Forelimb muscle (tissue), 1 donor: ENCODE results near the gene APIP. TPM values are rescaled to one million over a fixed set of nuclear protein-coding genes. Genes with fewer than 3 reads are reported as not detected.

ENCODE experiments used
- DNase-seq: peaks from one replicate; pipeline ENCODE4 v3.0.0-alpha.2; 2013; ENCODE audit warnings: low read depth
- polyA plus RNA-seq: library from polyadenylated mRNA; unstranded; fragments of 120-200 nt; gene quantifications from one replicate; pipeline ENCODE4 v1.2.1, GENCODE V29; 2013; ENCODE audit not compliant: insufficient read length

The APIP gene, protein sequence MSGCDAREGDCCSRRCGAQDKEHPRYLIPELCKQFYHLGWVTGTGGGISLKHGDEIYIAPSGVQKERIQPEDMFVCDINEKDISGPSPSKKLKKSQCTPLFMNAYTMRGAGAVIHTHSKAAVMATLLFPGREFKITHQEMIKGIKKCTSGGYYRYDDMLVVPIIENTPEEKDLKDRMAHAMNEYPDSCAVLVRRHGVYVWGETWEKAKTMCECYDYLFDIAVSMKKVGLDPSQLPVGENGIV
- polyA plus RNA-seq: 21.2 TPM

DNA sequence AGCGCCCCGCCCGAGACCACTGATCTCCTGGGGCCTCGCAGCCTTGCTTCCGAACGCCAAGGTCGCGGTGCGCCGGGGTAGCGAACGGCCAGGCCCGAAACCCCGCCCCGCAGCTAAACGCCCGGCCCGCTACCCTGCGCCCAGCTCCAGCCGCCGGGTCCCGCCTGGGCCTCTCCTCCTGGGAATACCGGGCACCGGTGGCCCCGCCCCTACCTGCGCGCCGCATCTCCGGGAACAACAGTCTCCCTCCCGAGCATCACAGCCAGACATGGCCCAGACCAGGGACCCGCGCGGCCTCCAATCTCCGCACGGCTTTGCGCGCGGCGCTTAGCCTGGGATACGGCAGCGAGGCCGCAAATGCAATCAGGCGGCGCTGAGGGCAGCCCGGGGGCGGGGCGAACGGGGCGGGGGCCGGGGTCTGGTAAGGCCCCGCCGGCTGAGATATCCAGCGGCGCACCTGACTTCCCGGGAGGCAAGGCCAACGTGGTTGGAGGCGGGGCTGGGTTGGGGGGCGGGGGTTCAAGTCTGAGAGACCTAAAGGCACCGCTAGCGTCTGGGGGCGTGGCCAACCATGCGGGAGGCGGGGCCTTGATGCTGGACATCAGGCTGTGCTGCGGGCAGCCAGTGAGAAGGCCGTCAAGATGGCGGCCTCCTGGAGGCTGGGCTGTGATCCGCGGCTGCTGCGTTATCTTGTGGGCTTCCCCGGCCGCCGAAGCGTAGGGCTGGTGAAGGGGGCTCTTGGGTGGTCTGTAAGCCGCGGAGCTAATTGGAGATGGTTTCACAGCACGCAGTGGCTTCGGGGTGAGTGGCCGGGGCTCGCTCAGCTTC is at the start of gene APIP, which contains the start of gene PDHX:
TSS of gene APIP (minus strand) at position 365 of the 828 bp plus-strand sequence. CDS start at position 270, 95 bp downstream.
TSS of gene PDHX (plus strand) at position 604 of the 828 bp plus-strand sequence. CDS start at position 642, 38 bp downstream.
- DNase-seq: peak; percentile 77

DNA sequence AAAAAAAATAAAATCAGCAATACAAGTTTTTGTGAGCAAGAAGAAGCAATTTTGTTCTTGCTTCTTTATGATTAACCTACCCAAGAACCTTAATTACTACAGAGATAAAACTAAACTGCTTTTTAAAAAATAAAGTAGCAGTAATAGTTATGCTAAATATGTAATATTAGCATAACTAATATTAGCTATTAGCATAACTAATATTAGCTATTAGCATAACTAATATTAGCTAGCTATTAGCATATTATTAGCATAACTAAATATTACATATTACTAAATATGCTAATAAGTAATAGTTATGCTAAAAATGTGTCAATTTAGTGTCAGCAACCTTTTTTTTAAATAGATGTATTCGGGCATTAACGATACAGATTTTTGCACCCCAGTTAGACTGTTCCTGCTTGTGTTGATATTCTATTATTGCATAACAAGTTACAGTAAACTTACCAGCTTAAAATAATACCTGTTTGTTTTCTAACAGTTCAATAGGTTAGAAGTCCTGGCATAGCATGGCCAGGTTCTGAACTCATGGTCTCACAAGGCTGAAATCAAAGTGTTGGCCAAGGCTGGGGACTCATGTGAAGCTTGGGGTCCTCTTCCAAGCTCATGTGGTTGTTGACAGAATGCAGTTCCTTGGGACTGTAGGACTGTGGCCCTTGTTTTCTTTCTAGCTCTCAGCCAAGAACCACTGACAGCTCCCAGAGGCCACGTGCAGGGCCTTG is 48.6 kb upstream of the APIP start:
- DNase-seq: no peak

DNA sequence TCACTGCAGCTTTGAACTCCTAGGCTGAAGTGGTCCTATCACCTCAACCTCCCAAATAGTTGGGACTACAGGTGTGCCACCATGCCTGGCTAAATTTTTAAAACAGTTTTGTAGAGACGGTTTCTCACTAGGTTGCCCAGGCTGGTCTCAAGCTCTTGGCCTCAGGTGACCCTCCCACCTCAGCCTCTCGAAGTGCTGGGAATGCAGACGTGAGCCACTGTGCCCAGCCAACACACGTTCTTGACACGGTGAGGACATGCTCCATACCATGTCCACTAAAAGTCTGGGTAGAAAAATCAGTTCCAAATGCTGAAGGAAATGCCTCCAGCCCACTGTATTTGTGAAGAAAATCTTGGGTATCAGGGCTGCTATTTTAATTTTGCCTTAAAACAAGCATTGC is 47.2 kb upstream of the APIP start:
- no peak for DNase-seq

DNA sequence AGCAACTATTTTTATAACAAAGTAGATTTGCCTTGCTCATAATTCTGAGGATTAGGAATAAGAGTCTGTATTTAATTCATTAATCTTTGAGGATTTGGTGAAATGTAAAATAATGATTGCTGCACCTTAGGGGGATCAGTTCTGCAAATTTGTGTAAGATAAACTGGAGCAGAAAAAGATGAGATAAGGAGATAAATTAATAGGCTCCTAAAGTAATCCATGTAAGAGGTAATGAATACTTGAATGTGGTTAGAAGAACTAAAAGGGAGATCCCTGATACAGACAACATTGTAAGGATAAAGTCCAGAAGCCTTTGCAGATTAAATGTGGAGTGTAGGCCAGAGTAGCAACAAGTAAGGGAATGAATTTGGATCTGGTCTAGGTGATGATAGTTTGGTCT is 45.9 kb upstream of the APIP start:
- DNase-seq: no peak

DNA sequence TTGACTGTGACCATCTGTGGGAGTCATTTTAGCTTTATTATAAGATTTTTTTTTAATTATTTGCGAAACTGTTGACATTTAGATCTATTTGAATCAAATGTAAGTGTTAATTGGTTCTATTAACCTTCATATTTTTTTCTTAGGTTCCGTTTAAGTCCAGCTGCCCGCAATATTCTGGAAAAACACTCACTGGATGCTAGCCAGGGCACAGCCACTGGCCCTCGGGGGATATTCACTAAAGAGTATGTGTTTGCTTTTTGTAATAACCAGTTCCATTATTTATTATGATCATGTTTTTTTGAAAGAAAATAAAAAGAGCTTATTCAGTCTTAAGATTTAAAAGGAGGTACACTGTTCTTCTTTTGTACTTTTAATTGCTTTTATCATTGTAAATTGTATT is 44.1 kb upstream of the APIP start:
- no peak for DNase-seq

DNA sequence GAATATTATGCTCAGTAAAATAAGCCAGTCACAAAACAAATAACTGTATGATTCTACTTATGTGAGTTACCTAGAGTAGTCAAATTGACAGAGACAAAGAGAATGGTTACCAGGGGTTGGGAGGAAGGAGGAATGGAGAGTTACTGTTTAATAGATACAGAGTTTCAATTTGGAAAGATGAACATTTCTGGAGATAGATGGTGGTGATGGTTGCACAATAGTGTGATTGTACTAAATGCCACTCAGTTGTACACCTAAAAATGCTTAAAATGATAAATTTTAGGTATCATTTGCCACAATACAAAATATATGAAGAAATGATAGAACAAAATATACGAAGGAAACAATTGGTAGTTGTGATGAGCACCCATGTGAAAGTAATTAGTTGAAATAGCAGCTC is 43.6 kb upstream of the APIP start:
- DNase-seq: no peak

DNA sequence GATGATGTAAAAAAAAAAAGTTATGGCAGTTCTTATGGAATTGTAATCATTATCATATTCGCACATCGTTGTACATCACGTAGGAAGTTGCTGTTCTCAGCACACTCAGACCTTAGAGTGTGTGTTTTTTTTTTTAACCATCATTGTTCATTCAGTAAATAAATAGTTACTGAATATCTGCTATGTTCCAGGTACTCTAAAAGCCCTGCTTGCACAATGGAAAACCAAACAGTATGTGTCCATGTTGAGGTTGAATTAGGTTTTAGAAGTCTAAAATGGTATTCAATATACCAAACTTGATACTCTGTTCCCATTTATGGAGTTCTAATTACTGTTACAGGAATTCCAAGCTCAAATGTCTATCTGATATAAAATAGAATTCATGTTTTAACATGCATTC is 41.4 kb upstream of the APIP start:
- DNase-seq: no peak

DNA sequence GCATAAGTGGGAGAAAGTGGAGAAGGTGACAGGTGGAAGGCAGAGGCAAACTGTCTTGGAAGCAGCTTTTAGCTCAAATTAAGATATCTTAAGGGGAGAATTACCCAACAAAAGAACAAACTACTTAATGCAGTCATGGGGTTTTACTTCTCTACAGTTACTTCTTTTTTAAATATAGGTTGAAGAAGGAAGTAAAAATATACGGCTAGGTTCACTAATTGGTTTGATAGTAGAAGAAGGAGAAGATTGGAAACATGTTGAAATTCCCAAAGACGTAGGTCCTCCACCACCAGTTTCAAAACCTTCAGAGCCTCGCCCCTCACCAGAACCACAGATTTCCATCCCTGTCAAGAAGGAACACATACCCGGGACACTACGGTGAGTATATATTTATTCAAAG is 41.0 kb upstream of the APIP start:
- no peak for DNase-seq

DNA sequence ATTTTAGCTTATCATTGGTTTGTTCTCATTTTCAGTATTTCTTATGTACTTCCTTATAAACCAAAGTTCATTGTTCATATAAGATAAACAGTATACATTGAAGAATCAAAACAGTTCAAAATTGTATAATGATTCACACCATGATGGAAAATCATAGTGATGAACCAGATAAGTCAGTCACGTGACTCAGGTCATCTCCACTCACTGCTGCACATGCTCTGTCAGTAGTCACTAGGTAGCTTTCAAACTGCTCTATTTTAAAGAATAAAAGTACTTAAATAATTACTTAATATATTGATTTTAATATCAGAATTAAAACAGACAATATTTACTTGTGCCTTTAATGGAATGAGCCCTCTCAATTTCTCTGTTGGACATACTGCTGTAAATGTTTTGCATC is 37.8 kb upstream of the APIP start:
- no peak for DNase-seq

DNA sequence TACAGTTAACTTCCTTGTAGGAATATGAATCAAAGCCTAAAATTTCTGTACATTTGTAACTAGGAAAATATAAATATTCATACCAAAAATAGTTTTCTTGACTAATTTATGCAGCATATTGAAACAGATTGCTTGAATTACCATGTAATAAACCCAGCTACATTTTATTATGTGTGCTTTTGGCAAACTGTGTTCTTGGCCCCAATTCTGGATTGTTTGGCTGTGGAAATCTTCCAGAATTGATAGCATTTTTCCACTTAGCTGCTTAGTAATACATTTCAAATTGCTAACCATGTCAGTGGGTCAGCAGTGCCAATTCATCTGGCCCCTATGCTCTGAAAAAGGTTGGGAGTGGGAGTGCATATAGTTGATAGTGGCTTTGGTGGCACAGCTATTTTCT is 32.5 kb upstream of the APIP start:
- DNase-seq: no peak

DNA sequence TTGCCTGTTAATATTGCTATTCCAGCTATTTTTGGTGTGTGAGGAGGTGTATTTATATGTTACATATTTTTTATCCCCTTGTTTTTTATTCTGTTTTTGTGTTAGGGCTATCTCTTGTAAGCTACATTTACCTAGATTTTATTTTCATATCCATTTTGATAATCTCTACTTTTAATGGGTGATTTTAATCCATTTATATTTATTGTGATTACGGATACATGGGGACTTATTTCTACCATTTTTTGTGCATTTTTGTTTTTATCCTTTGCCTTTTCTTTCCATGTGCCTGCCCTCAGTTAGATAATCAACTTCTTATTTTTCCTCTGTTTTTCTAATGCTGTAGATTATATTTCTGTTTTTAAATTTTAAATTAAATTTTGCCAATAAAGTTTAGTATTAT is 28.5 kb upstream of the APIP start:
- no peak for DNase-seq

DNA sequence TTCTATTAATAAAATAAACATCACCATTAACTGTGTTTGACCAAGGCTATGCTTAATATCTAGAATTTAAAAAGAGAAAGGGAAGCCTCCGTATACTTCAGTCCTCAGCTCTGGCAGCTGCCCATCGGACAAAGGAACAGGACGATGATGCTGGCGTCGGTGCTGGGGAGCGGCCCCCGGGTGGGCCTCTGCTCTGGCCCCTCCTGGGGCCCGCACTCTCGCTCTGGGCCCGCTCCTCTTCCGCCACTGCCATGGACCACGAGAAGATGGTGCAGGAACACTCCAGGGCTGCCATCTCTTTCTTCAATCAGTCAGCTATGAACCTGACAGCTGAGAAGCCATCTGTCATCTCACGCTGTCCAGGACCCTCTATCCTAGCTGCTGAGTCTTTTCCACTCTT is 25.5 kb upstream of the APIP start:
- no peak for DNase-seq

DNA sequence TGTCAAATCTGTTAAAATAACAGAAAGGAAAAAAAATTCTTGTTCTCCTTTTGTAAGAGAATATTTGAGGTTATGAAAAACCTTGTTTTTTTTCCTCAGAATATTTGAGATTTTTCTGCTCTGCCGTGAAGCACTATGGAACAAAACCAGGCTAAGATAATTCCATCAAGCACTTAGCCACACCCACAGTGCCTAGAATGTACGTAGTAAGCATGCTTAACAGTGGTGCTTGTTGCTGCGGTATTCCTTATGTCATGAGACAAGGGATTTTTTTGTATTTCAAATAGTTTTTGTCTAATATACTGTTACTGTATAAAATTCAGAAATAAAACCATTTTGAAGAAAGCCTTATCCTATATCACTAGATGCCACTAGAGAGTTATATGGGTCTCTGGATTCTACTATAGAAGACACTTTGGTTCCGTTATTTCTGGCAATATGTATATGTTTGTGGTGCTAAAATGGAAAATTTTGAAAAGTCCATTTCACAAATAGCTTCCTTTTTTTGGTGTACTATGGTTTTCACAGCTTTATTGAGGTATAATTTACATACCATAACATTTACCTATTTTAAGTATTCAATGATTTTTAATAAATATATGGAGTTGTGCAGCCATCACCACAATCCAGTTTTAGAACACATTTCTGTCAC is 24.0 kb upstream of the APIP start:
- DNase-seq: no peak

DNA sequence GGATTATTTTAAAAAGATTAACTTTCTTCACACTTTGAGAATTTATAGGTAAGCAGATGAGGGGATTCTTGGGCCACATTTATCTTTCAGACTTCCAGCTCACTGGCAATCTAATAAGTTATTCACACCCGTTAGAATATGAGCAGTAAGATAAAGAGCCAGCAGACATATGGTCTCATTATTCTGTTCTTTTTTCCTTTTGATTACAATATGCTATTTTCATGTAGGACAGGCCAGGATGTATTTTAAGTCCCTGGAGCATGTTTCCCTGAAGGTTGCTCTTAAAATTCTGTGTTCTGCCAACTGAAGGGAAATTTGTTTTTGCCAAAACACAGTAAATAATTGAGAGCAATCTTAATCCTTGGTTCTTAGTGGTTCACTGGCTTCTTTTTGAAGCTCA is 22.4 kb upstream of the APIP start:
- no peak for DNase-seq

DNA sequence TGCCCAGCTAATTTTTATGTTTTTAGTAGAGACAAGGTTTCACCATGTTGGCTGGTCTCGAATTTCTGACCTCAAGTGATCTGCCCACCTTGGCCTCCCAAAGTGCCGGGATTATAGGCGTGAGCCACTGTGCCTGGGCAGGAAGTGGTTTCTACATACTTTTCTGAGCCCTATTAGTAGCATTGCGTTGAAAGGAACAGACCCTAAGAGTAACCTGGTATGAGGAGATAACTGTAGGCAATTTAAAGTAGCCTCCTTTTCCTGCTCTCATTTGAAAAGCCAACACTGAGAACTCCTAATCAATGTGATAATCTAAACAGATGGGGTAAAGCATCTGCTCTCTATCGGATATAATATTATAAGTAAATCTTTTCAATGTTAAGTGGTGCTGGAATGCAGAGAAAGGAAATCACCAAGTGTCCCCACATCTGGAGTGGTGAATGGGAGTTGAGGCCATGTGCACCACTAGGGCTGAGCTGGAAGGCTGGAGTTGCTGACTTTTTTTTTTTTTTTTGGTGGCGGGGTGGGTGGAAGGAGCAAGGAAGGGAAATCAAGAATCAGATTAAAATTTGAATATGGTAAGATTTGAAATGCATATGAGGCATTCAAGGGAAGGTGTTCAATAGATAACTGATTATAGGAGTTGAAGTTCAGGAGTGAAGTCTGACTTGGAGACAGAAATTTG is 20.9 kb upstream of the APIP start:
- no peak for DNase-seq

DNA sequence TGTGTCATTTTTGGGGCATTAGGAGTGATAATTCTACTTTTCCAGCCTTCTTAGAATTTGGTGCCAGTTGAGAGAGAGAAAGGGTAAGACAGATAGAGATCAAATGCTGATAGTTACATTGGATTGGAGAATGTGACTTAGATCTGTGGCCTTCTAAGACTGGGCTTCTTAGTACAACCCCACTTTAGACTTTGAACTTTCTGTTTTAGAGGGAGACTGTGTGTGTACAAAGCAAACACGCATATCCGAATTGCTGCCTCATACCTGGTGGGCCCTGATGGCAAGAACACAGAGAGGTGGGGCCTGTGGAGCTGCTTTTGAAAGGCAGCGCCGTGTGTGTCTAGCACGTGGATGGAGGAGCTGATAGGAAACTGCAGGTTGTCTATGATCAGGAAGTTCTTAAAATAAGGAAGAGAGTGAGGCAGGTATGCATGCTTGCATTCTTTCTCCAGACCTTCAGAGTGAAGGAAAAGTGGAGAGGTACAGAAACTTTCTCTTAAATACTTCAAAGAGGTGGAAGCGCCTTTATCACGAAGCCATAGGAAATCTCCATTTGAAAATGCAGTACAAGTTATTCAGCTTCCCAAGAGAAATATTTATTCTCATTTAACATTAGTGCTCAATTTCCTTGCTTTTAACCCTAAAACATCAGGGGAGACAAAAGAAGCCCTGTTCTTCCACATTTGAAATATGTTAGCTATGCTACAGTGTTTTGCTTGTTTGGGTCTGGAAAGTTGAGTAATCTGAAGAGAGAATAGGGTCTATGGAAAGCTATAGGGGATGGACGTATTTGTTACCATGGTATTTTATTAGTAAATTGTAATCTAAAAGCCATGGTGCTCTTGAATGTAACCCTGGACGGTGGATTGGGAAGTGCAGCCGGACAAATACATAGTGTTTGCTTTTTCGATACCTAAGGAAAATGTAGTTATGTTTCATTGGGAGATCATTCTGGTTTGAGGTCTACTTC is 13.9 kb upstream of the APIP start:
- DNase-seq: no peak

DNA sequence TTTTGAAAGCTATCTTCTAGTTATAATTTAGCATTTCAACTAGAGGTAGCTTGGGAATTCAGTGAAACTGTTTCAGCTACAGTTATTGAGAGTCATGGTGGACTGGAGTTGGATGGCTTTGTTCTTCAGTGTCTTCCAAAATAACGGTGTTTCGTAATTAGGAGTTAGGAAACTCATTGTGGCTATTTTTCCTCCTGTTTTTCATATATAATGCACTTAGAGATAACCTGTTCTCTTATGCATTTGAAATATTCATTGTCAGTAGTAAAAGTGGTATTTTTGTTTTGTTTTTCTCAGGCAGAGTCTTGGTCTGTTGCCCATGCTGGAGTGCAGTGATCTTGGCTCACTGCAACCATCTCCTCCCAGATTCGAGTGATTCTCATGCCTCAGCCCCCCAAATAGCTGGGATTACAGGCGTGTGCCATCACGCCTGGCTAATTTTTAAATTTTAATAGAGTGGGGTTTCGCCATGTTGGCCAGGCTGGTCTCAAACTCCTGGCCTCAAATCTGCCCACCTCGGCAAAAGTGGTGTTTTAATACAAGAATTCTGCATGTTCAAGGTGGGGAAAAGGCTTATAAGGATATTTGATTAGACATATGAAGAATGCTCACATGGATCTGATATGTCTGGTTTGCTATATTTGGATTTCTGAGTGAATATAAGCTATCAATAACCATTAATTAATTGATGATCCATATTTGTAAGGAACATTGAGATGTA is 12.9 kb upstream of the APIP start:
- no peak for DNase-seq

DNA sequence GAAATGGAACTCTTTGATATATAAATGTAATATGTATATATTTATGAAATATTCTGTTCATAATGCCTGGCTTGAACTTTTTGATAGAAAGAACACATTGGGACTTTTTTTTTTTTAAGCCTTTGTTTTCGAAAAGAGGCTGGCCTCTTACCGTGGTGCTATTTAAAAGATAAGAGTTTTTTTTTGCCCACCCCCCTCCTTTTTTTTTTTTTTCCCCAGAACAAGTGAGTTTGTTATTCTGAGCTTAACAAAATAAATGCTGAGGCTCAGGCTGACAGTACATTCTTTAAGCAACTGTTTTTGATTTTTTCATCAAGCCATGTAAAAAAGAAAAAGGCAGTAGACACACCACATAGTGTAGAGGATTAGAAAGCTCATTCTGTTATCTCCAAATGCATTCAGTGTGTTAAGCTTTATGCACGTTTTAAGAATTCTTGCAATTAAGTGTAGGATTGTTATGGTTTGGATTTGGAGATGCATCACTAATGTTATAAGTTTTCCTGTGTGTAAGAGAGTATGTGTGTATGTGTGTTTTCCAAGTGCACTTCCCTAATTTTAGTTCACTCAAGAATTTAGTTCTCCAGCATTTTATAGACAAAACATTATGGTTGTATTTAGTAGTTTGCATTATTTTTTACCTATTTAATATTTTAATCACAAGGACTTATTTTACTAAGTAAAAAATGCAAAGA is 12.2 kb upstream of the APIP start:
- no peak for DNase-seq

DNA sequence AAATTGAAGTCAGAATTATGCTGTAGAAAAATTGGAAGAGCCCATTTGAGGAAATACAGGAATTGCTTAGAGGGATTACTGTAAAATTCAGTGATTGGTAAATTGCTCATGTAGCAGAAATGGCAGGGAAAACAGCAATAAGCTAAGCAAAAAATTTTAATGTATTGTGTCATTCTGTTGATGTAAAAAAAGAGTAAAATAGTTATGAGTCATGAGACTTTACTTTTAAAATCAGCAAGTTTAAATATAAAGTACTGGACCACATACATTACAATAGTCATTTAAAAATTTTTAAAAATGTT is 10.6 kb upstream of the APIP start:
- DNase-seq: no peak
